Posterior cingulate gyrus (tissue), 11 donors: ENCODE measurements around the gene ERVK3-1.
A peak's percentile ranks its signal among the peaks of the same experiment; 100 is the strongest.
"Not testable (repeated sequence)": the region's sequence is repeated elsewhere in the genome, so short reads cannot be mapped to it uniquely, and the experiment has no call there.

Experiments used
- DNase-seq, 10 donors: peaks; one replicate each; pipeline versions ENCODE4 v3.0.0 to v3.0.0-alpha.2; 2020 to 2021; ENCODE audit warnings: mixed read lengths in 3 of 10
- intact Hi-C: fragments of 100-400 bp; cut with DNase I; formaldehyde crosslinking; loops from one replicate; pipeline ENCODE4 v1.15.1; 2023

The ERVK3-1 gene, protein sequence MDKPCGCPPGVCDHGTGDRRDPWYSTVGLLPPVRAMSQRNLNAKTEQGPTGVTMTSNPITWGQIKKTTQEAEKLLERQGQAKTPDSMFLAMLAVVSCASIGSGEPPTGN

DNA sequence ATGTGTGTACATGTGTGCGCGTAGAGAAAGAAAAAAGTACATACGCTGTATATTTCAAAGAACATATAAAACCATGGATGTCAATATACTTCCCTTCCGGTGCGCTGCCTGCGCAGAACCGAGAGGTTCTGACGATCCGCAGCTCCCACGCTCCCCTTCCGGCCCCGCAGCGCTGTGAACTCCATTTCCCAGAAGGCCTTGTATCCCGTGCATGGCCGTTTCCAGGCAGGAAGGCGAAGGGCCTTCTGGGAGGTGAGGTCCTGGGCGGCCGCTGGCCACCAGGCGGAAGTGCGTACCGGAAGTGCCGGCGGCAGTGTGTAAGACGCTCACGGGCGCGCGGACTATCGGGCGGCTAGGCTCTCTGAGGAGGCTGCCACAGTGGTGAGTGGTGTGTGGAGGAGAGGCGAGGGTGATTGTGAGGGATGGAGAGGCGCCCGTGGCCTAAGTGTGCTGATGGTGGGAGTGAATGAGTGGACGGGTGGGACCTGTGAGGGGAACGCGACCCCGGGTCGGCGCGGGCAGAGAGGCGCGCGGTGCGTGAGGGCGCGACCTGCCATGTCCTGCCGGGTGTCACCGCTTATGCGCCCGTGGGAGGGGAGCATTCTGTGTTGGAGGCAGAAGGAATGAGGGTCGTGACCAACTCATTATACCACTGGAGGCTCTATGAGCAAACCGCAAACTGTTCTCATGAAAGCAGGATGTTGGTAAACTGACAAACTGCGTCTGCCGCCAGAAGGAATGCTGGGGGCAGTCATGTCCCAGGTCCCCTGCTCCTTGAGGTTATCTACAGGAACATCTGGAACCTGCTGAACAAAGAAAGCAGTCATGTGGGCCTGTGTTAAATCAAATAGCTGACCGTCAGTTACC lies at the start of gene ERVK3-1:
Gene ERVK3-1, plus strand, starts transcription at position 313 of the 867 bp plus-strand sequence. CDS start 6,792 bp downstream, outside the sequence.
- peak; percentile 94 to 100 (median 96) for DNase-seq
- intact Hi-C loops, result loop anchor here (2.0 to 10.0 kb wide), 3 partner anchors 22 to 120 kb away; partner anchors contain the start of genes ZNF274, ZNF8 and ZSCAN22

DNA sequence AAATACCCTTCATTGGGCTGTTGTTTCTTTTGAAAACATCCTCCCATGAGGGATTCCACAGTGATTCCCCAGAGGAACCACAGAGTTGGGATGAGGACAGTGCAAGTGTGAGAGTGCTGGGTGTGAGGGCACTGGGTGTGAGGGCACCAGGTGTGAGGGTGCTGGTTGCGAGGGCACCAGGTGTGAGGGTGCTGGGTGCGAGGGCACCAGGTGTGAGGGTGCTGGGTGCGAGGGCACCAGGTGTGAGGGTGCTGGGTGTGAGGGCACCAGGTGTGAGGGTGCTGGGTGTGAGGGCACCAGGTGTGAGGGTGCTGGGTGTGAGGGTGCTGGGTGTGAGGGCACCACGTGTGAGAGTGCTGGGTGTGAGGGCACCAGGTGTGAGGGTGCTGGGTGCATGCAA lies 46.9 kb upstream of the ERVK3-1 start:
- DNase-seq, result peak in 1 of 10 donors; percentile 24
- intact Hi-C loops, result not testable (repeated sequence)

DNA sequence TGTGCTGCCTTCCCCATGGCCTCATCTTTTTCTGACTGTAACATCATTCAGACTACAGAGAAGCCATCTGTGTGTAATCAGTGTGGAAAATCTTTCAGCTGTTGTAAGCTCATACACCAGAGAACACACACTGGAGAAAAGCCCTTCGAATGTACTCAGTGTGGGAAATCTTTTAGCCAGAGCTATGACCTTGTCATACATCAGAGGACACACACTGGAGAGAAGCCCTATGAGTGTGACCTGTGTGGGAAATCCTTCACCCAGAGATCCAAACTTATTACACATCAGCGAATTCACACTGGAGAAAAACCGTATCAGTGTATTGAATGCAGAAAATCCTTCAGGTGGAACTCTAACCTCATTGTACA lies 43.6 kb upstream of the ERVK3-1 start:
- DNase-seq, result no peak
- intact Hi-C loops, result no loop called here

DNA sequence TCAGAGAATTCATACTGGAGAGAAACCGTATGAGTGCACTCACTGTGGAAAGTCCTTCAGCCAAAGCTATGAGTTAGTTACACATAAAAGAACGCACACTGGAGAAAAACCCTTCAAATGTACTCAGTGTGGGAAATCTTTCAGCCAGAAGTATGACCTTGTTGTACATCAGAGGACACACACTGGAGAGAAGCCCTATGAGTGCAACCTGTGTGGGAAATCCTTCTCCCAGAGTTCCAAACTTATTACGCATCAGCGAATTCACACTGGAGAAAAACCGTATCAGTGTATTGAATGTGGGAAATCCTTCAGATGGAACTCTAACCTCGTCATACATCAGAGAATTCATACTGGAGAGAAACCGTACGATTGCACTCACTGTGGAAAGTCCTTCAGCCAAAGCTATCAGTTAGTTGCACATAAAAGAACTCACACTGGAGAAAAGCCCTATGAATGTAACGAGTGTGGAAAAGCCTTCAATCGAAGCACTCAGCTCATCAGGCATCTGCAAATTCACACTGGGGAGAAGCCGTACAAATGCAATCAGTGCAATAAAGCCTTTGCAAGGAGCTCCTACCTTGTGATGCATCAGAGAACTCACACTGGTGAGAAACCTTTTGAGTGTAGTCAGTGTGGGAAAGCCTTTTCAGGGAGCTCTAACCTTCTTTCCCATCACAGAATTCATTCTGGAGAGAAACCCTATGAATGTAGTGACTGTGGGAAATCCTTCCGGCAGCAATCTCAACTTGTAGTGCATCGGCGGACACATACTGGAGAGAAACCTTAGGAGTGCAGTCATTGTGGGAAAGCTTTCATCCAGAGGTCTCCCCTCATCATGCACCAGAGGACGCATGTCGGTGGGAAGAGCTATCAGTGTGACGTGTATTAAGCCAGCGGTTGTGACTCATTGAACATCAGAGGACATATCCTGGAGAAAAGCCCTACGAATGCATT lies 42.9 kb upstream of the ERVK3-1 start:
- intact Hi-C loops, result no loop called here
- DNase-seq, result peak in 1 of 10 donors; percentile 15

DNA sequence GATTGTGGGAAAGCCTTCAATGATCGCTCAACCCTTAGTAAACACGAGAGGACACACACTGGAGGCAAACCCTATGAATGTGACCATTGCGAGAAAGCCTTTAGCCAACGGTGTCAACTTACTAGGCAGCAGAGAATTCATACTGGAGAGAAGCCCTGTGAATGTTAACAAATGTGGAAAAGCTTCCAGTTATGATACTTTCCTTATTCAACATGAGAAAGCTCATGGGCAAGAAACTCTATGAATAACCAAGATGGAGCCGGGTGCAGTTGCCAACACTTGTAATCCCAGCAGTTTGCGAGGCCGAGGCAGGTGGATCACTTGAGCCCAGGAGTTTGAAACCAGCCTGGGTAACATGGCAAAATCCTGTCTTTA lies 42.3 kb upstream of the ERVK3-1 start:
- no peak for DNase-seq
- intact Hi-C loops, result no loop called here

DNA sequence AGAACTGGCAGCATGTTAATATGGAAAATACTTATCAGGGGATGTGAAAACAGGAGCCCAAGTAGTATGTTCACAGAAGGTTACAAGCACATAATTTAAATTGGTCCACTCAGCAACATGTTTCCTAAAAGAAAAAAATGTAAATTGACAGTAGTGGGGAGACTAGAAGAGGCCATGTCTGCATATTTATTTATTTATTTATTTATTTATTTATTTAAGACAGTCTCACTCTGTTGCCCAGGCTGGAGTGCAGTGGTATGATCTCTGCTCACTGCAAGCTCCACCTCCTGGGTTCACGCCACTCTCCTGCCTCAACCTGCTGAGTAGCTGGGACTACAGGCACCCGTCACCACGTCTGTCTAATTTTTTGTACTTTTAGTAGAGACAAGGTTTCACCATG lies 40.1 kb upstream of the ERVK3-1 start:
- DNase-seq, result no peak
- intact Hi-C loops, result no loop called here

DNA sequence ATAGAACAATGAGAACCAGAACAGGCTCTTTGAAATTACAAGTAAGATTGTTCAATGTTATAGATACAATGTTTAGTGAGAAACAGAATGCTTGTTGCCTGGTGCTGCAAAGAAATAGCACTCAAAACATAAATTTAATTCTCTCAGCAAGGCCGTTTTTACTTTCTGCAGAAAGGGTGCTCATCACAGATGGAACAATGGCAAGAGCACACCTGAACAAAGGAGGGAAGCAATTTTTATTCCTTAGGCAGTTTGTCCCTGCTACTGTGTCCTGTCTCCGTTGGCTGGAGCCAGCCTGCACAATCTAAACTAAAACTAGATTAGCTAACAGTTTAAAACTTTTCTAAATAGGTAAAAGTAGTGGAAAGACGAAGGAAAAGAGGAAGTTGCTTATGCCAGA lies 36.8 kb upstream of the ERVK3-1 start:
- intact Hi-C loops, result no loop called here
- no peak for DNase-seq

DNA sequence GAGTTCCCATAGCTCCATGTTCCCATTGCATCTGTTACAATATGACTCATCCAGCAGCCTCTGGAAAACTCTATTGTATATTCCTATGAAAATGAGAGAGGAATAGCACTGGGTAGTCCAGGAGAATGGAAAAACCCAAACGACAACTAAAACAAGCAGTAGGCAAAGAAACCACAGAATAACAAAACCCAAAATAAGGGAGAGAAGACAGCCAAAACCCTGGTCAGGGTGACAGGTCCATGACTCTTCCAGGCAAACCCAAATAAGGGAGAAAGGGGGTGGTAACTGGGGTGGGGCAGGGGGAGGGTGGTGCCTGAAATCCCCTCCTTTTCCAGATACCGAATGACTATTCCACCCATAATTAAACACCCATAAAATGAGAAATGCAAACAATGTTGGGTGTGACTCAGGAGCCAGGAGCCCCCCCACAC lies 30.4 kb upstream of the ERVK3-1 start:
- intact Hi-C loops, result loop anchor here (5.0 kb wide), 1 partner anchor 92 kb away; the partner anchor contains the start of gene ZNF274
- peak in 2 of 10 donors; percentile 10 to 16 for DNase-seq

DNA sequence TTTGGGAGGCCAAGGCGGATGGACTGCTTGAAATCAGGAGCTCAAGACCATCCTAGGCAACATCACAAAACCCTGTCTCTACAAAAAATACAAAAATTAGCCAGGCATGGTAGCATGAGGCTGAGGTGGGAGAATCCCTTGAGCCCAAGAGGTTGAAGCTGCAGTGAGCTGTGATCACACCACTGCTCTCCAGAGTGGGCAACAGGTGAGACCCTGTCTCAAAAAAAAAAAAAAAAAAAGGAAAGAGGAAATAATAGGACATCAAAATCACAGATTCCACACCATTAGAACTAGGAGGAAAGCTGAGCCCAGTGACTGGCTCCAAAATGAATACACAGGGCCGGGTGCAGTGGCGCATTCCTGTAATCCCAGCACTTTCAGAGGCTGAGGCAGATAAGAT lies 29.6 kb upstream of the ERVK3-1 start:
- DNase-seq, result no peak
- intact Hi-C loops, result loop anchor here (5.0 kb wide), 1 partner anchor 93 kb away; the partner anchor contains the start of gene ZNF274

DNA sequence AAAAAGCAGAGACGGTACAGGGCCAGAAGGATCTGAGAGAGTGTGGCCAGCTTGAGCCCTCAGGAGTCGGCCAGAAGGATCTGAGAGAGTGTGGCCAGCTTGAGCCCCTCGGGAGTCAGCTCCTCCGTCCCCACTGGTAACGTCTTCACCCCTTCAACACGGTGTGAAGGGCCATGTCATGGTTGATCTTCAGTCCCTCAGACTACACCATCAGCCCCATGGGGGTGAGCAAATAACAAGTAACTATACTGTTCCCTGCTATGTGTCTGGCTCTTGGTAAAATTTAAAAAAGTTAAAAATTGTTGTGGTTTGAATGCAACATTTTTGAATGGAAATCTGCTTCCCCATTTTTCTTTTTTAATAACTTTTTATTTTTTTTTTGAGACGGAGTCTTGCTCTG lies 28.0 kb upstream of the ERVK3-1 start:
- intact Hi-C loops, result loop anchor here (5.0 kb wide), 1 partner anchor 95 kb away; the partner anchor contains the start of gene ZNF274

DNA sequence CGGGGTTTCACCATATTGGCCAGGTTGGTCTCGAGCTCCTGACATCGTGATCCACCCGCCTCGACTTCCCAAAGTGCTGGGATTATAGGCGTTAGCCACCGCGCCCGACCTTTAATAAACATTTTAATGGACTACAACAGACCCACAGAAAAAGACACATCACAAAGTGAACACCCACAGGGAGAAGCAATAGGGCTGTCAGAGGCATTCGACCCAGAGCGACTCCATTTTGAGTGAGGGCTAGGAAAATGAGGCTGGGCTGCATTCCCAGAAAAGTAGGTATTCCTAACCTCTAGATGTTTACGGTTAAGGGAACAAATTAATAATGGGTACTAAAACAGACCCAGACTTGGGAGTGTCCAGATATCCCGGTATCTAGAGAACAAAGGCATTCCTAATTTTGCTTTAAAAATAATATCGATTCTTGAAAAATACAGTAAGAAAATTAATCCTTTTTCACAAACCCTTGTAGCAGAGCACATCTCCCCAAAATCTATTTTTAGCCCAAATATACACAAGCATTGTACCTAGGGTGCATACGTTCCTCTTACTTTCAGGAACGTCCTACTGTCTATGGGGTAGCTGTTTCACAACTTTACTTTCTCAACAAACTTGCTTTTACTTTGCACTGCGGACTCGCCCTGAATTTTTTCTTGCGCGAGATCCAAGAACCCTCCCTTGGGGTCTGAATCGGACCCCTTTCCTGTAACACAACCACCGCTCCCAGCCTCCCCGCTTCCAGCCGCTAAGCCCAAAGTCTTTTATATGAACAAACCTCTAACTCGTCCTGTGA lies 27.2 kb upstream of the ERVK3-1 start:
- no peak for DNase-seq
- intact Hi-C loops, result loop anchor here (2.0 to 5.0 kb wide), 3 partner anchors 27 to 96 kb away; partner anchors contain the start of genes ERVK3-1, ZNF274 and ZSCAN22

More for the DNA sequence above, 28.0 kb upstream of the ERVK3-1 start:
- DNase-seq, result peak in 1 of 10 donors; percentile 12

DNA sequence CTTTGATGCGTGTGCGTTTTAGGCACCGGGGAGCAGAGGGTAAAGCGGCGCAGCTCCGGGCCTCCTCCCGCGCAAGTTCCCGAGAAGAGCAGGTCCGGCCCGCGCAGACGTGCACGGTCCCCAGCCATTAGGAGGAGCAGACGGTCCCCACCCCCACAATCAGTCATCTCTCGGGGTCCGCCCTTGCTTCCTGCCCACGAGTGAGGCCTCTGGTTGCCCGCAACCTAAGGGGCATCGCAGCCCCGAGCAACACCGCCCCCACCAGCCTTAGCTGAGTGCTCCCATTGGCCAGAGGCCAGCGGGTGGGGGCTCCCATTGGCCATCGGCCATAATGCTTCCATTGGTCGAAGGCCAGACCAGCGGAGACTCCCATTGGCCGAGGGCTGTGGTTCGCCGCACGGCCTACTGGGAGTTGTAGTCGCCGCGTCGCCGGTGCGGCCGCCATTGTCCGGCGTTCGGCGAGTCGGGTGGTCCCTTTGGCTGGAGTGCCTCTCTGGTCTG lies 26.6 kb upstream of the ERVK3-1 start, which contains the start of gene ZNF8:
Gene ZNF8, plus strand, starts transcription at position 415 of the 501 bp plus-strand sequence. CDS start 127 bp downstream, outside the sequence.
- intact Hi-C loops, result loop anchor here (2.0 to 5.0 kb wide), 3 partner anchors 26 to 96 kb away; partner anchors contain the start of genes ERVK3-1, ZNF274 and ZSCAN22
- DNase-seq, result peak; percentile 95 to 99 (median 96)

DNA sequence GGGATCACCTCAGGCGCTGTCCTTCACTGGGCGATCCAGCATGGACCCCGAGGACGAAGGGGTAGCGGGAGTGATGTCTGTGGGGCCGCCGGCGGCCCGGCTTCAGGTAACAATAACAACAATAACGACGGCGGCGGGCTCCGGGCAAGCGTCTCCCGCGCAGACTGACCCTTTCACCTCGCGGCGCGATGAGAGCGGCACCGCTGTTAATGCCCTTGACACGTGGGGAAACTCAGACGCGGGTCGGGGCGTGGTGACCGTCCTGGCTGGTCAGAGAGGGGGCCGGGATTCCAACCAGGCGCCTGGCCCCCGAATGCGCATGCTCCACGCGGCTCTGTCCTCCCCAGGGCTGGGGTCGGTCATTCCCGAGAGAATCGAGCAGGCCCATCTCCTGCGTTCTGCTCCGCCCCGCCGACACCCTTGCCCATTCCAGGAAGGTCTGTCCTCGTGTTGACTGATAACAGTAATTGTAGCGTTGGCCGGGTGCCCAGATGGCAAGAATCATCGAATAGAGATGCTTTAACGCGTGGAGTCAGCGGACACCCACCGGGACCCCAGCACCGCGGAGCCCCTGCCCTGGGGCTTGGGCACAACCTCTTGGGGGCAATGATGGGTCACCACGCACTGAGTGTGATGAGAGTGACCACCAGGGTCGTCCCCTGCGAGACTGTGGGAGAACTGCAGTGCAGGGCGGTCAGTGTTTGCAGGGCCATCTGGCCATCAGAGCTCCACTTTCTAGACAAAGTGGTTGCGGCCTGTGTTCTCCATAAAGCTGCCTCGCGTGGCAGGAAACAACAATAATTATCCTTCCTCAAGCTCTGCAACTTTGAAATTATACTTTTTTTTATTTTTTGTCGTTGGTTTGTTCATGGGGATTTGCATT lies 25.9 kb upstream of the ERVK3-1 start:
- DNase-seq, result peak; percentile 44 to 93 (median 65)
- intact Hi-C loops, result loop anchor here (2.0 to 5.0 kb wide), 3 partner anchors 26 to 97 kb away; partner anchors contain the start of genes ERVK3-1, ZNF274 and ZSCAN22

DNA sequence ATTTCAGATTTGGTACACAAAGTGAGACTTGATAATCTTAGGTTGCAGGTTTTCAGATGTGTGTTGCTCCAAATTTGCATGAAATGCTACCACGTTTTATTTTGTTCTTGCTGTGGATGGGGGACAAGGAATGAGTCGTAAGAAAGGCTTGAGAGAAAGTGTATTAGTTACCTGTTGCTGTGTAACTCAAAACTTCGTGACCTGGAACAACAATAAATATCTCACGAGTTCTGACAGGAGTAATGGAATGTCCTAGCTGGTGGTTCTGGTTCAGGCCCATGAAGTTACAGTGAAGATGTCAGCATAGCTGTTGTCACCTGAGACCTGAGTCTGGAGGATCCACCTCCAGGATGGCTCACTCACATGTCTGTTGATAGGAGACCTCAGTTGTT lies 25.3 kb upstream of the ERVK3-1 start:
- intact Hi-C loops, result loop anchor here (2.0 to 5.0 kb wide), 3 partner anchors 25 to 98 kb away; partner anchors contain the start of genes ERVK3-1, ZNF274 and ZSCAN22
- no peak for DNase-seq

DNA sequence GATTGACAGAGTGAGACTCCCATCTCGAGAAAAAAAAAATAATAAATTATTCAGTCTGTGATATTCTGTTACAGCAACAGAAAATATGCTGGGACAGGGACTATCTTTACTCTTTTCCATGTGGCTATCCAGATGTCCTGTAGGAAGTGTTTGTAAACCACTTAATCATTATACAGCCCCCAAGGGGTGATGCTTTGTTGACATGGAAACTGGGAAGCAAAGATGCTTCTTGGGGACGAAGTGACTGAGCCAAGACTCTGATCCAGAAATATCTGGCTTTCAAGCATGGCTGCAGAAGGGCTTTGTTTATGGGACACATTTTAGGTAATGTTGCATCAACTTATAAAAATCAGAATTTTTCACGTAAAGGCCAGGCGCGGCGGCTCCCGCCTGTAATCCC lies 21.0 kb upstream of the ERVK3-1 start:
- intact Hi-C loops, result no loop called here
- DNase-seq, result no peak

DNA sequence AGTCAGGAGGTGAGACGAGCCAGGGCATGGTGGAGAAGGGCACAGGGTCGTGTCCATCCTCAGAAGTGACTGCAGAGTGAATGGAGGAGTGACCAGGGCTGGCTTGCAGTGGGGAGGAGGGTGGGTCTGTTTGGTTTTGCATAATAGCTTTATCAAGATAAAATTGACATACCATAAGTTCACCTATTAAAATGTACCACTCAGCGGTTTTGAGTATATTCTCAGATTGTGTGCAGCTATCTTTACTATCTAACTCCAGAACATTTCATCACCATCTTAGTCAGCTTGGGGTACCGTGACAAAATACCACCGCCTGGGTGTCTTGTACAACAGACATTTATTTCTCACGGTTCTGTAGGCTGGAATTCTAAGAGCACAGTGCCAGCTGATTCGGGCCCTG lies 13.2 kb upstream of the ERVK3-1 start:
- intact Hi-C loops, result no loop called here
- peak in 1 of 10 donors; percentile 3 for DNase-seq

DNA sequence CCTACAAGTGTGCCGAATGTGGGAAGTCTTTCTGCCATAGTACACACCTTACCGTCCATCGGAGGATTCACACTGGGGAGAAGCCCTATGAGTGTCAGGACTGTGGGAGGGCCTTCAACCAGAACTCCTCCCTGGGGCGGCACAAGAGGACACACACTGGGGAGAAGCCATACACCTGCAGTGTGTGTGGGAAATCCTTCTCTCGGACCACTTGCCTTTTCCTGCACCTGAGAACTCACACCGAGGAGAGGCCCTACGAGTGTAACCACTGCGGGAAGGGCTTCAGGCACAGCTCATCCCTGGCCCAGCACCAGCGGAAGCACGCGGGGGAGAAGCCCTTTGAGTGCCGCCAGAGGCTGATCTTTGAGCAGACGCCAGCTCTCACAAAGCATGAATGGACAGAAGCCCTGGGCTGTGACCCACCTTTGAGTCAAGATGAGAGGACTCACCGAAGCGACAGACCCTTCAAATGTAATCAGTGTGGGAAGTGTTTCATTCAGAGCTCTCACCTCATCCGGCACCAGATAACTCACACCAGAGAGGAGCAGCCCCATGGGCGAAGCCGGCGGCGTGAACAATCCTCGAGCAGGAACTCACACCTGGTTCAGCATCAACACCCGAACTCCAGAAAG lies 10.3 kb upstream of the ERVK3-1 start:
- peak in 1 of 10 donors; percentile 50 for DNase-seq
- intact Hi-C loops, result no loop called here
